H1 (cell line): ENCODE data around the gene CD81. TPM values are rescaled to one million over a fixed set of nuclear protein-coding genes. Genes with fewer than 3 reads are reported as not detected.
A peak's percentile ranks its signal among the peaks of the same experiment; 100 is the strongest.

Source experiments
- CTCF ChIA-PET: fragments of 300-600 bp; sonication (Branson Sonifier 250); formaldehyde crosslinking; loops from one replicate; lab custom pipeline; 2021; ENCODE audit not compliant: partially characterized antibody; lab: Charles Lee
- POLR2A ChIA-PET: fragments of 300-600 bp; sonication (Branson Sonifier 250); formaldehyde crosslinking; loops from one replicate; lab custom pipeline; 2021; ENCODE audit warnings: inconsistent platforms; ENCODE audit not compliant: partially characterized antibody; lab: Charles Lee
- DNase-seq, 2 experiments: peaks; one replicate each; pipeline versions ENCODE4 v3.0.0 to v3.0.0-alpha.2; 2010 to 2022; ENCODE audit warnings: low spot score in 2 of 2, low read depth in 1 of 2, mixed read lengths in 1 of 2
- FAIRE-seq: peaks from 2 replicates; lab custom pipeline; 2011; peaks lifted over from hg19 to GRCh38; lab: Jason Lieb, UNC
- H2AFZ ChIP-seq: 2 replicates; pipeline ENCODE4 v1.8.1; 2012; ENCODE audit warnings: low read length, inconsistent platforms
- H2AK5ac ChIP-seq: 2 replicates; pipeline ENCODE4 v1.6.1; 2013; ENCODE audit warnings: low read depth, low read length
- H2BK120ac ChIP-seq: replicated peaks from 2 replicates; pipeline ENCODE3; 2013; ENCODE audit warnings: low read depth, low read length, inconsistent platforms
- H2BK12ac ChIP-seq: 2 replicates; pipeline ENCODE4 v1.6.1; 2013; ENCODE audit warnings: low read depth, low read length
- H2BK15ac ChIP-seq: 2 replicates; pipeline ENCODE4 v1.6.1; 2013; ENCODE audit warnings: low read length
- H2BK20ac ChIP-seq: 2 replicates; pipeline ENCODE4 v1.6.1; 2013; ENCODE audit warnings: low read length
- H2BK5ac ChIP-seq: 2 replicates; pipeline ENCODE4 v1.6.1; 2013; ENCODE audit warnings: low read depth, low read length
- H3K14ac ChIP-seq: 2 replicates; pipeline ENCODE4 v1.6.1; 2013; ENCODE audit warnings: inconsistent platforms; ENCODE audit not compliant: insufficient read length
- H3K18ac ChIP-seq: 2 replicates; pipeline ENCODE4 v1.6.1; 2013; ENCODE audit warnings: low read length; ENCODE audit errors: extremely low read depth
- H3K23ac ChIP-seq: 2 replicates; pipeline ENCODE4 v1.6.1; 2013; ENCODE audit warnings: inconsistent platforms; ENCODE audit not compliant: insufficient read length
- H3K23me2 ChIP-seq: 2 replicates; pipeline ENCODE4 v1.6.1; 2013; ENCODE audit warnings: low read depth, low read length
- H3K27ac ChIP-seq: 2 replicates; pipeline ENCODE4 v1.6.1; 2011; ENCODE audit warnings: low read depth, low read length, inconsistent platforms
- H3K27me3 ChIP-seq, 4 experiments: replicated peaks in 1 of 4; 1 replicate in 1 of 4; 2 replicates in 3 of 4; pipeline versions ENCODE4 v1.6.1 to v1.8.1; 2011 to 2013; ENCODE audit warnings: low read length in 3 of 4, mild to moderate bottlenecking in 3 of 4, inconsistent platforms in 2 of 4, mixed read lengths in 2 of 4, moderate library complexity in 1 of 4; ENCODE audit not compliant: control insufficient read depth in 3 of 4, insufficient read depth in 3 of 4; ENCODE audit errors: extremely low read depth in 1 of 4
- H3K36me3 ChIP-seq, 4 experiments: 2 replicates each; pipeline versions ENCODE4 v1.6.1 to v1.8.1; 2011 to 2013; ENCODE audit warnings: mild to moderate bottlenecking in 4 of 4, low read length in 3 of 4, moderate library complexity in 2 of 4, control low read depth in 1 of 4, inconsistent platforms in 1 of 4; ENCODE audit not compliant: insufficient read depth in 4 of 4, control insufficient read depth in 2 of 4
- H3K4ac ChIP-seq: replicated peaks from 2 replicates; pipeline ENCODE3; 2013; ENCODE audit warnings: low read length, low read depth, mixed read lengths, inconsistent platforms; ENCODE audit not compliant: insufficient read length
- H3K4me1 ChIP-seq, 4 experiments: replicated peaks in 1 of 4; 1 replicate in 1 of 4; 2 replicates in 3 of 4; pipeline versions ENCODE4 v1.6.1 to v1.8.1; 2011 to 2013; ENCODE audit warnings: low read length in 3 of 4, inconsistent platforms in 2 of 4, mixed read lengths in 1 of 4; ENCODE audit not compliant: insufficient read depth in 4 of 4, control insufficient read depth in 3 of 4
- H3K4me2 ChIP-seq, 2 experiments: 2 replicates each; pipeline versions ENCODE4 v1.6.1 to v1.8.1; 2011 to 2013; ENCODE audit warnings: low read depth in 2 of 2, low read length in 2 of 2, control low read depth in 1 of 2, inconsistent platforms in 1 of 2, mild to moderate bottlenecking in 1 of 2; ENCODE audit not compliant: insufficient read depth in 1 of 2
- H3K4me3 ChIP-seq, 4 experiments: fragments of 200-600, 300-600 bp in 1 of 4; sonication (generic), shearing (Covaris generic), sonication (Bioruptor Twin) in 1 of 4; 2 replicates each; pipeline versions ENCODE4 v1.5.1 to v1.8.1; 2011 to 2016; ENCODE audit warnings: low read length in 4 of 4, low read depth in 3 of 4, control low read depth in 2 of 4, inconsistent platforms in 2 of 4, mild to moderate bottlenecking in 2 of 4, mixed read lengths in 1 of 4, moderate library complexity in 1 of 4; ENCODE audit not compliant: insufficient read depth in 2 of 4; ENCODE audit errors: extremely low read depth in 1 of 4
- H3K56ac ChIP-seq: replicated peaks from 2 replicates; pipeline ENCODE3; 2013; ENCODE audit warnings: low read depth, mild to moderate bottlenecking, mixed read lengths, low read length, inconsistent platforms; ENCODE audit not compliant: insufficient read length
- H3K79me1 ChIP-seq: 2 replicates; pipeline ENCODE4 v1.6.1; 2013; ENCODE audit warnings: low read depth, low read length, control low read depth
- H3K79me2 ChIP-seq, 2 experiments: 2 replicates each; pipeline versions ENCODE4 v1.6.1 to v1.8.1; 2012 to 2013; ENCODE audit warnings: low read length in 2 of 2, mild to moderate bottlenecking in 2 of 2, inconsistent platforms in 1 of 2; ENCODE audit not compliant: insufficient read depth in 2 of 2, control insufficient read depth in 1 of 2
- H3K9ac ChIP-seq, 4 experiments: replicated peaks in 1 of 4; 1 replicate in 1 of 4; 2 replicates in 3 of 4; pipeline versions ENCODE4 v1.6.1 to v1.8.1; 2011 to 2013; ENCODE audit warnings: low read depth in 3 of 4, low read length in 3 of 4, control low read depth in 2 of 4, mild to moderate bottlenecking in 2 of 4, moderate library complexity in 2 of 4, inconsistent platforms in 1 of 4; ENCODE audit errors: extremely low read depth in 1 of 4
- H3K9me3 ChIP-seq, 2 experiments: 2 replicates each; pipeline versions ENCODE4 v1.6.1 to v1.8.1; 2012 to 2013; ENCODE audit warnings: mild to moderate bottlenecking in 2 of 2, moderate library complexity in 2 of 2, control low read depth in 1 of 2, inconsistent platforms in 1 of 2, low read depth in 1 of 2, low read length in 1 of 2, mixed read lengths in 1 of 2; ENCODE audit not compliant: insufficient read depth in 2 of 2
- H4K20me1 ChIP-seq, 2 experiments: replicated peaks in 1 of 2; 2 replicates each; pipeline versions ENCODE3 to v1.8.1; 2011 to 2013; ENCODE audit warnings: inconsistent platforms in 2 of 2, low read length in 2 of 2, mild to moderate bottlenecking in 1 of 2; ENCODE audit not compliant: insufficient read depth in 2 of 2, control insufficient read depth in 1 of 2
- H4K5ac ChIP-seq: 2 replicates; pipeline ENCODE4 v1.6.1; 2013; ENCODE audit warnings: low read length, low read depth, mixed read lengths, inconsistent platforms; ENCODE audit not compliant: insufficient read length
- H4K8ac ChIP-seq: 2 replicates; pipeline ENCODE4 v1.8.0; 2013; ENCODE audit warnings: mild to moderate bottlenecking, moderate library complexity, low read length, inconsistent platforms; ENCODE audit not compliant: insufficient read depth; ENCODE audit errors: extremely low read depth
- H4K91ac ChIP-seq: replicated peaks from 2 replicates; pipeline ENCODE3; 2013; ENCODE audit warnings: low read length, mixed read lengths, inconsistent platforms; ENCODE audit not compliant: insufficient read length
- CTCF ChIP-seq, 3 experiments: IDR thresholded peaks; 1 replicate in 2 of 3; 2 replicates in 1 of 3; pipeline versions ENCODE4 v1.5.1 to v1.6.1; 2011; ENCODE audit warnings: low read length in 3 of 3, mild to moderate bottlenecking in 3 of 3, inconsistent platforms in 2 of 3, low read depth in 1 of 3, moderate library complexity in 1 of 3; ENCODE audit not compliant: insufficient read depth in 1 of 3; ENCODE audit errors: control extremely low read depth in 1 of 3
- HDAC6 ChIP-seq: IDR thresholded peaks from one replicate; pipeline ENCODE4 v1.7.1; 2012; ENCODE audit warnings: low read depth, mild to moderate bottlenecking, inconsistent platforms, low read length, moderate library complexity
- SIN3A ChIP-seq, 2 experiments: IDR thresholded peaks in 1 of 2; conservative IDR thresholded peaks in 1 of 2; 2 replicates each; pipeline ENCODE4 v1.6.1; 2011 to 2012; ENCODE audit warnings: low read length in 2 of 2, improper control_type of control experiment in 1 of 2, low read depth in 1 of 2, mild to moderate bottlenecking in 1 of 2
- SP1 ChIP-seq: IDR thresholded peaks from 2 replicates; pipeline ENCODE4 v1.6.1; 2011; ENCODE audit warnings: low read depth, low read length
- WGBS, 2 experiments: shearing (Covaris generic) in 1 of 2; methylation state at CpG; one replicate each; pipeline versions ENCODE4 v1.1.6 to v1.1.7; 2013 to 2015; ENCODE audit warnings: low lambda C conversion rate in 2 of 2, mixed read lengths in 2 of 2, inconsistent platforms in 1 of 2, low coverage in 1 of 2, missing lambda C conversion rate in 1 of 2; ENCODE audit not compliant: insufficient replicate concordance in 2 of 2, insufficient coverage in 1 of 2, insufficient read length in 1 of 2; ENCODE audit errors: extremely low coverage in 1 of 2, missing lambda C conversion rate in 1 of 2; 5-methylcytosine and 5-hydroxymethylcytosine counted together
- polyA plus RNA-seq, 7 experiments: library from polyadenylated mRNA; depleted of rRNA in 3 of 7; stranded (reverse) in 5 of 7; unstranded in 2 of 7; fragments of >200 nt in 5 of 7; fragments of 200-250 nt in 2 of 7; gene quantifications; 1 replicate in 5 of 7; 2 replicates in 1 of 7; 4 replicates in 1 of 7; pipeline versions ENCODE4 v1.2.1 to v1.2.3, GENCODE V29; 2011 to 2013; ENCODE audit warnings: missing spikeins in 2 of 7, mixed read lengths in 2 of 7
- total RNA-seq: library from RNA; stranded (reverse); fragmentation: NEBNext Ultra II Directional; extraction: Animal tissue kit (Norgen Biotek cat#: 25700); gene quantifications from 2 replicates; pipeline ENCODE4 v1.2.1, GENCODE V29; 2021

Gene CD81
- total and polyA plus RNA-seq, 2 of the 8 experiments (the other 6 are each of a cell fraction or from before 2014, with no cell fraction given) = 238 to 309 TPM

- no peak overlapping the region for H3K56ac ChIP-seq
- H3K9me3 ChIP-seq = no peaks in the 10 kb centered on the region
- H3K36me3 ChIP-seq = no peaks in the 10 kb centered on the region
- H3K79me2 ChIP-seq = peaks cover 18 to 23% of the 10 kb centered on the region in 2 experiments; a peak in 3 of 4 replicates
- no peak for FAIRE-seq
- ChIA-PET POLR2A (no interaction called here), CTCF (interaction anchor here (1.3 to 1.8 kb wide), 7 partner anchors 11 to 76 kb away, joined by 3 to 5 read pairs (median 4); partner anchors contain the start of gene TSSC4)
- H4K5ac ChIP-seq = no peak overlapping the region
- H4K8ac ChIP-seq = no peak overlapping the region
- H3K4me2 ChIP-seq = no peak overlapping the region
- H2AK5ac ChIP-seq = no peak overlapping the region
- no peak overlapping the region for H2BK20ac ChIP-seq
- H3K27me3 ChIP-seq = peaks cover 0 to 2% (median 0%) of the 10 kb centered on the region in 4 experiments; a peak in 1 of 7 replicates
- TF ChIP-seq SP1 (no peak), HDAC6 (no peak), CTCF (IDR thresholded peaks at IDR 0.05; ENCODE audit: control extremely low read depth in 1 of 3, insufficient read depth in 1 of 3, low read depth in 1 of 3, low read length in 3 of 3) (peak in 1 of 3 experiments; percentile 10; a peak in 1 of 4 replicates), SIN3A (conservative IDR thresholded peaks at IDR 0.05 in 1 of 2, IDR thresholded peaks at IDR 0.05 in 1 of 2; ENCODE audit: low read depth in 1 of 2, low read length in 2 of 2) (no peak)
- no peak overlapping the region for H3K27ac ChIP-seq
- no peak overlapping the region for H2BK120ac ChIP-seq
- peaks cover 12 to 23% of the 10 kb centered on the region in 2 experiments for H4K20me1 ChIP-seq
- H2BK12ac ChIP-seq = no peak overlapping the region
- H4K91ac ChIP-seq = no peak overlapping the region
- H3K79me1 ChIP-seq = peaks cover 9% of the 10 kb centered on the region
- H3K4ac ChIP-seq = no peak overlapping the region
- no peak overlapping the region for H2AFZ ChIP-seq
- H2BK5ac ChIP-seq = no peak overlapping the region
- no peak overlapping the region for H3K14ac ChIP-seq
- 89% methylated on average over 6 of the region's 6 CpGs; no CpG with 5 or more reads in 1 of the 2 experiments for WGBS, 2 experiments
- H2BK15ac ChIP-seq = no peak overlapping the region
- no peak overlapping the region for H3K9ac ChIP-seq
- no peak for DNase-seq
- H3K4me3 ChIP-seq = no peak overlapping the region
- H3K4me1 ChIP-seq = peaks cover 0 to 10% (median 5%) of the 10 kb centered on the region in 4 experiments; a peak in 6 of 7 replicates
- H3K18ac ChIP-seq = no peak overlapping the region
- H3K23ac ChIP-seq = no peak overlapping the region
- peaks cover 11% of the 10 kb centered on the region; the same call in 1 of the 2 replicates for H3K23me2 ChIP-seq
Observed at GRCh38 chr11:2375341-2375853, 1.7 kb upstream of the CD81 start.
